Endodermal cell (in vitro differentiated cells): ENCODE results near the gene ANKRD13A. TPM values are rescaled to one million over a fixed set of nuclear protein-coding genes. Genes with fewer than 3 reads are reported as not detected.
A peak's percentile ranks its signal among the peaks of the same experiment; 100 is the strongest.

Source experiments
- DNase-seq: peaks from one replicate; pipeline ENCODE4 v3.0.0-alpha.2; 2017
- H3K27ac ChIP-seq: 2 replicates; pipeline ENCODE4 v1.5.1; 2013; ENCODE audit warnings: mild to moderate bottlenecking, low read depth, low read length, moderate library complexity
- H3K27me3 ChIP-seq: 2 replicates; pipeline ENCODE4 v1.6.1; 2013; ENCODE audit warnings: mild to moderate bottlenecking, low read length, moderate library complexity; ENCODE audit not compliant: insufficient read depth, control insufficient read depth, poor library complexity, severe bottlenecking
- H3K36me3 ChIP-seq: 2 replicates; pipeline ENCODE4 v1.7.0; 2013; ENCODE audit warnings: mild to moderate bottlenecking, low read length, moderate library complexity; ENCODE audit not compliant: control insufficient read depth, insufficient read depth
- H3K4me1 ChIP-seq: one replicate; pipeline ENCODE4 v1.7.0; 2013; ENCODE audit warnings: low read length; ENCODE audit not compliant: control insufficient read depth, insufficient read depth
- H3K4me3 ChIP-seq: 2 replicates; pipeline ENCODE4 v1.5.1; 2013; ENCODE audit warnings: mild to moderate bottlenecking, low read length, moderate library complexity
- H3K9ac ChIP-seq: 2 replicates; pipeline ENCODE4 v1.6.1; 2013; ENCODE audit warnings: mild to moderate bottlenecking, low read length, moderate library complexity; ENCODE audit not compliant: poor library complexity, severe bottlenecking; ENCODE audit errors: extremely low read depth
- H3K9me3 ChIP-seq: 2 replicates; pipeline ENCODE4 v1.6.1; 2013; ENCODE audit warnings: mild to moderate bottlenecking, low read length, moderate library complexity; ENCODE audit not compliant: control insufficient read depth
- H3K27ac Mint-ChIP-seq: 2 replicates; pipeline ENCODE4 v1.8.0; 2020; ENCODE audit warnings: mixed read lengths
- H3K27me3 Mint-ChIP-seq: 2 replicates; pipeline ENCODE4 v1.8.0; 2021; ENCODE audit warnings: mild to moderate bottlenecking, mixed read lengths; ENCODE audit not compliant: insufficient read depth
- H3K36me3 Mint-ChIP-seq: 2 replicates; pipeline ENCODE4 v1.8.0; 2020; ENCODE audit warnings: low read depth, mixed read lengths
- H3K4me1 Mint-ChIP-seq: 2 replicates; pipeline ENCODE4 v1.8.0; 2020; ENCODE audit warnings: mixed read lengths
- H3K4me3 Mint-ChIP-seq: 2 replicates; pipeline ENCODE4 v1.8.0; 2020; ENCODE audit warnings: mild to moderate bottlenecking, moderate library complexity, mixed read lengths
- H3K9me3 Mint-ChIP-seq: 2 replicates; pipeline ENCODE4 v1.8.0; 2020; ENCODE audit warnings: mild to moderate bottlenecking, mixed read lengths
- WGBS, 2 experiments: methylation state at CpG; one replicate each; pipeline versions ENCODE4 v1.1.5 to v1.1.7; 2013; ENCODE audit warnings: missing lambda C conversion rate in 2 of 2, mixed read lengths in 1 of 2; ENCODE audit not compliant: insufficient coverage in 1 of 2, insufficient read length in 1 of 2; 5-methylcytosine and 5-hydroxymethylcytosine counted together
- total RNA-seq, 2 donors: library from RNA; stranded (reverse); fragmentation: NEBNext Ultra II Directional in 1 of 2; extraction: Animal tissue kit (Norgen Biotek cat#: 25700) in 1 of 2; gene quantifications; 2 replicates in 1 of 2; 3 replicates in 1 of 2; pipeline ENCODE4 v1.2.1, GENCODE V29; 2021
- TF ChIP-seq, protein P1 (sequence below): fragments of 200-600 bp; sonication (generic); conservative IDR thresholded peaks from 2 replicates; pipeline ENCODE4 v1.5.0; 2021; ENCODE audit warnings: antibody characterized with exemption, mild to moderate bottlenecking

Gene ANKRD13A
- total RNA-seq, 2 donors from 2014 or later, result 33.2 to 44.6 TPM

DNA sequence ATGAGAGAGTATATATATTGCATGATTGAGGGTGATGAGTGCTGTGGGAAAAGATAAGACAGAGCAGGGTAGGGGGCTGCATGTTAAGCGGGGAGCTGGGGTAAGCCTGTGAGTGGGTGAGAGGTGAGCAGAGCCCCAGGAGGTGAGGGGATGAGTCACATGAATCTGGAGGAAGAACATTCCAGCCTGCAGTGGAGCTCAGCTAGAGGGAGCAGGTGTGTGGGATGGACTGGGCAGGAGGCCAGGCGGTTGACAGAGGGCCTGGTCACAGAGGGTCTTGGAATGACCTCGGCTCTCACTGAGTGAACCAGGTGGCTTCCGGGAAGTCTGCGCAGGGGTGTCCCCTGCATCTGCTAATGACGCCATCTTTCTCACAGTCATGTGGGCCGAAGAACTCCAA, 47.5 kb upstream of the ANKRD13A start:
- H3K27ac ChIP-seq, result no peak overlapping the region
- TF ChIP-seq, protein P1, sequence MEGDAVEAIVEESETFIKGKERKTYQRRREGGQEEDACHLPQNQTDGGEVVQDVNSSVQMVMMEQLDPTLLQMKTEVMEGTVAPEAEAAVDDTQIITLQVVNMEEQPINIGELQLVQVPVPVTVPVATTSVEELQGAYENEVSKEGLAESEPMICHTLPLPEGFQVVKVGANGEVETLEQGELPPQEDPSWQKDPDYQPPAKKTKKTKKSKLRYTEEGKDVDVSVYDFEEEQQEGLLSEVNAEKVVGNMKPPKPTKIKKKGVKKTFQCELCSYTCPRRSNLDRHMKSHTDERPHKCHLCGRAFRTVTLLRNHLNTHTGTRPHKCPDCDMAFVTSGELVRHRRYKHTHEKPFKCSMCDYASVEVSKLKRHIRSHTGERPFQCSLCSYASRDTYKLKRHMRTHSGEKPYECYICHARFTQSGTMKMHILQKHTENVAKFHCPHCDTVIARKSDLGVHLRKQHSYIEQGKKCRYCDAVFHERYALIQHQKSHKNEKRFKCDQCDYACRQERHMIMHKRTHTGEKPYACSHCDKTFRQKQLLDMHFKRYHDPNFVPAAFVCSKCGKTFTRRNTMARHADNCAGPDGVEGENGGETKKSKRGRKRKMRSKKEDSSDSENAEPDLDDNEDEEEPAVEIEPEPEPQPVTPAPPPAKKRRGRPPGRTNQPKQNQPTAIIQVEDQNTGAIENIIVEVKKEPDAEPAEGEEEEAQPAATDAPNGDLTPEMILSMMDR, result no peak
- Mint-ChIP-seq H3K36me3 (peaks cover 66% of the 10 kb centered on the region), H3K4me3 (no peak overlapping the region), H3K9me3 (no peaks in the 10 kb centered on the region), H3K27me3 (no peaks in the 10 kb centered on the region), H3K27ac (peak overlapping the region; percentile 6), H3K4me1 (peaks cover 10% of the 10 kb centered on the region)
- H3K9me3 ChIP-seq, result no peaks in the 10 kb centered on the region
- H3K4me3 ChIP-seq, result no peak overlapping the region
- no peak overlapping the region for H3K9ac ChIP-seq
- no peaks in the 10 kb centered on the region for H3K27me3 ChIP-seq
- peaks cover 75% of the 10 kb centered on the region for H3K36me3 ChIP-seq
- peaks cover 1% of the 10 kb centered on the region for H3K4me1 ChIP-seq
- DNase-seq, result peak; percentile 84
- 90 to 95% methylated on average over 6 to 7 of the region's 7 CpGs for WGBS, 2 experiments

DNA sequence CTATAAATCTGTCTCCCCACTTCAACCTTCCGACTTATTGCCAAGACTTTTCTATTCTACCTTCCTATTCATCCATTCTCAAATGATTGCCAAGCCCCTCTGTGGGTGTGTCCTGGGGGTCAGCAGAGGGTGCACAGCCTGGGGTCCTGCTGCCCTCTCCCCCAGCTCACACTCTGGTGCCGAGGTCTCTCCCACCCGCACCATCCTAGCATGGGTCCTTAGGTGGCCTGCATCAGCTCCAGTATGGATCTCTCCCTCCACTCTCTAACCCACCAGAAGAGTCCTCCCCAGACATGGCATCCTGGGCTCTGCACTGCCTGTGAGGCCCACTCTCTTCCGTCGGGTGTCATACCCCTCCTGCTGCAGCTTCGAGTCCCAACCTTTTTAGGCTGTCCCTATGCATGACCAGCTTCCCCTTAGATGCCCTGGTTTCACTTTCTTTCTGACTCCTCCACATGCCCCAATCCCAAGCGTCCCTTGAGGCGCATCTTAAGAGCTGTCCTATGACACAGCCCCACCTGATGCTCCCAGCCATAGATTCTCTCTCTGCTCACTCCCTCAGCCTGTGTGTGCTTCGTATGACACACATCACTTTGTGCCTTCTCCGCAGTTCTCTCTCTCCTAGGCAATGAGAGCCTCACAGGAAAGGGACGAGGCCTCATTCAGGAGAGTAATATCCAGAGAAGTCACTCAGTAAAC, 46.9 kb upstream of the ANKRD13A start:
- 95 to 98% methylated on average over 8 to 11 of the region's 11 CpGs for WGBS, 2 experiments
- Histone ChIP-seq H3K27ac (no peak overlapping the region), H3K27me3 (no peaks in the 10 kb centered on the region), H3K9ac (no peak overlapping the region), H3K9me3 (no peaks in the 10 kb centered on the region), H3K4me1 (no peaks in the 10 kb centered on the region), H3K36me3 (peaks cover 73% of the 10 kb centered on the region), H3K4me3 (no peak overlapping the region)
- Mint-ChIP-seq H3K27me3 (no peaks in the 10 kb centered on the region), H3K4me1 (peaks cover 4% of the 10 kb centered on the region), H3K4me3 (no peak overlapping the region), H3K9me3 (no peaks in the 10 kb centered on the region), H3K36me3 (peaks cover 64% of the 10 kb centered on the region), H3K27ac (peak overlapping the region; percentile 35)
- TF ChIP-seq, protein P1, result no peak
- DNase-seq, result no peak

DNA sequence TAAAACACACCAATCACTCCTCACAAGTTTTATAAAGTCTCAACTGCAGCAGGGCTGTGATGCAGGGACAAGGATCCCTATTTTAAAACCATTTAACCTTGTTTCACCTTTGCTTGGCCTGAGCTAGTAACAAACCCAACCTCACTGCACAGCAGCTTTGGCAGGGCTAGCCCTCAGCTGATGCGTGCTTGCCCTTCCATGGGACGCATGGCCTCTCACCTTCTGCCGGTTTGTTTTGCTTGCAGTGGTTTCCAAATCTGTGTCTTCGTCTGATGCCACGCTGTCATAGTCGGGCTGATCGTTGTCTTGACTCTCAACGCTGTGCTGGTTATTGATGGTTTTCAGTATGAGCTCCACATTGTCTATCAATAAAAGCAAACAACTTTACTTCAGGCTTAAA, 46.4 kb upstream of the ANKRD13A start:
- Histone ChIP-seq H3K4me3 (no peak overlapping the region), H3K27ac (no peak overlapping the region), H3K4me1 (no peaks in the 10 kb centered on the region), H3K36me3 (peaks cover 68% of the 10 kb centered on the region), H3K27me3 (no peaks in the 10 kb centered on the region), H3K9ac (no peak overlapping the region), H3K9me3 (no peaks in the 10 kb centered on the region)
- H3K27me3 Mint-ChIP-seq, result no peaks in the 10 kb centered on the region
- H3K4me3 Mint-ChIP-seq, result no peak overlapping the region
- no peaks in the 10 kb centered on the region for H3K9me3 Mint-ChIP-seq
- DNase-seq, result no peak
- no peak overlapping the region for H3K27ac Mint-ChIP-seq
- peaks cover 65% of the 10 kb centered on the region for H3K36me3 Mint-ChIP-seq
- peaks cover 3% of the 10 kb centered on the region for H3K4me1 Mint-ChIP-seq
- TF ChIP-seq, protein P1, result no peak
- 95 to 97% methylated on average over 4 to 8 of the region's 8 CpGs for WGBS, 2 experiments
